ENCODE data around the gene TLR7.

The TLR7 gene

GRCh38 chrX:12934850-12935249 lies 68.0 kb downstream of the TLR7 start:
- no peak for DNase-seq

GRCh38 chrX:12936947-12937346 lies 70.1 kb downstream of the TLR7 start:
- DNase-seq, result no peak

All from CD4-positive, alpha-beta T cell treated with Interleukin-17A for 4 hours (primary cell).